ENCODE measurements around the gene TXNRD1. TPM values are rescaled to one million over a fixed set of nuclear protein-coding genes. Genes with fewer than 3 reads are reported as not detected.
"Not testable (repeated sequence)": the region's sequence is repeated elsewhere in the genome, so short reads cannot be mapped to it uniquely, and the experiment has no call there.

TXNRD1 gene
- 163 TPM for polyA plus RNA-seq (2013, experiment 1 of 2; ENCODE audit: insufficient read length)
- polyA plus RNA-seq (2013, experiment 2 of 2; ENCODE audit: insufficient read length) = 98.9 TPM

DNA sequence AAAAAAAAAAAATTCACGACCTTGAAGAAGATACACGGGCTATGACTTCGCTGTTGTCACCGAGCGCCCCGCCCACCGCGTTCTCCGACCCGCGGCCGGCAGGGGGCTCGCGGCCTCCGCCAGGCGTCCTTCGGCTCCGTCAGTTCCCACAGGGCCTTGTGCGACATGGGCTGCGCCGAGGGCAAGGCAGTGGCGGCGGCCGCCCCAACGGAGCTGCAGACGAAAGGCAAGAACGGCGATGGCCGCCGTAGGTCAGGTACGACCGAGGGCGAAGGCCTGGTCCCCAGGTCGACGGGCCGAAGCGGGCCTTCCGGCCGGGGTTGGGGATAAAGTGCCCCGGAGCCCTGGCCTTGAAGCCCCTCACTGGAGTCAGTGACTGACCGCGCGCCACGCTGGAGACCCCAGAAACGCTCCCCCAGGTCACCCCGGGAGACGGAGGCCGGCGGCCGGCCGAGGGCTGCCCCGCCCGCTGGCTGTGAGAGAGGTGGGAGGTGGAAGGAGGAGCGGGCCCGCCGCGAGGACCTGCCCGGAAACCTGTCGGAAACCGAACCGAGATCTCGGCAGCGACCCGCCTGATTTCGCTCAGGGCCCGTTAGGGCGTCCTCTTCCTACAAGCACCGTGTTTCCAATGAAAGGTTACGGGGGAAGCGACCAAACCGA, at the start of gene TXNRD1:
Gene TXNRD1 (plus strand): TSS at position 142 of the 660 bp plus-strand sequence. CDS start 24 bp downstream, at position 166.
- DNase-seq = peak; percentile 82

GRCh38 chr12:104165801-104166200, 49.8 kb upstream of the TXNRD1 start:
- no peak for DNase-seq

- DNase-seq = no peak
These were observed 49.1 kb upstream of the TXNRD1 start for GRCh38 chr12:104166465-104166864.

GRCh38 chr12:104167519-104168458, 47.8 kb upstream of the TXNRD1 start:
- no peak for DNase-seq

DNA sequence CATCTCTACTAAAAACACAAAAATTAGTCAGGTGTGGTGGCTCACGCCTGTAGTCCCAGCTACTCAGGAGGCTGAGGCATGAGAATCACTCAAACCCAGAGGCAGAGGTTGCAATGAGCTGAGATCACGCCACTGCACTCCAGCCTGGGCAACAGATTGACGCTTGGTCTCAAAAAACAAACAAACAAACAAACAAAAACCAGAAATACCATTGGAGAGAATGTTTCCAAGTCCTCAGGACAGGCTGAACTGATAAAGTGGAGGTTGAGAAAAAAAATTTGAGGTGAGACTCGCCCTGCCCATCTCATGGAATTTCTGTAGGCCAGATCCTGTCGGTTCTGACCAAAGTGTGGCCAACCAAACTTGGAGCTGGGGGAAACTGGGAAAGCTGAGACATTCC, 47.0 kb upstream of the TXNRD1 start:
- no peak for DNase-seq

DNA sequence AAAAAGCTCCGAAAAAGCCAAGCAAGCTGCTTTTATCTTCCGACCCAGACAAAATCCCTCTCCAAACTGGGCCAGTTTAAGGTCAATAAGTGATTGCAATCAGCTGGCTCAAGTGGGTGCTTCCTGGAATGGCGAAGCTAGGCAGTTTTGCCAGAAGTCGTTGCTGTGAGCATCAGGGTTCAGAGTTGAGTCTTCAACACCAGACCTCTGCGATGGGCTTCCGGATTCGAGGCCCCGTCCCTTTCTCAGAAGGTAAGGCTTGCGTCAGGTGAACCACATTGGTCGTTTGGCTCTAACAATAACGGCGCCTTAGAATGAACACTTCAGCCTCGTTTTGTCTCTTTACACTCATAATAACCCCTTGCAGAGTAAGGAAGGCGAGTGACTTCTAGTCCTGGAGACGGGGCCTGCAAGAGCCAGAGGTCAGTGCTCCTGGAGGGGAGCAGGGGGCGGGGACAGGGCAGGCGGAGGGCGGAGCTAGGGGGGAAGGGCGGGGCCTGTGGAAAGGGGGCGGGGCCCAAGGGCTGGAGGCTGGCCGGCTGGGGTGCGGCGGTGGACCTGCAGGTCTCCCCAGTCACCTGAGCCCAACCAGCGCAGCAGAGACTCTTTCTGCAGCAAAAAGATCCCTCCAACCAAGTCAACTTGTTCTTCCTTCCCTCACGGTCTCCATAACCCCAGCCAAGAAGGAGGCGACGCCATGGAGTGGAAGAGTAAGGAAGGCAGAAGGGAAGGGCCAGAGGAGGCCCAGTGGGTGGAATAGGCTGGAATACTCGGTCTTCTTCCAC, 43.6 kb upstream of the TXNRD1 start:
- no peak for DNase-seq

- DNase-seq = no peak
These were observed 43.0 kb upstream of the TXNRD1 start for GRCh38 chr12:104172570-104172947.

DNA sequence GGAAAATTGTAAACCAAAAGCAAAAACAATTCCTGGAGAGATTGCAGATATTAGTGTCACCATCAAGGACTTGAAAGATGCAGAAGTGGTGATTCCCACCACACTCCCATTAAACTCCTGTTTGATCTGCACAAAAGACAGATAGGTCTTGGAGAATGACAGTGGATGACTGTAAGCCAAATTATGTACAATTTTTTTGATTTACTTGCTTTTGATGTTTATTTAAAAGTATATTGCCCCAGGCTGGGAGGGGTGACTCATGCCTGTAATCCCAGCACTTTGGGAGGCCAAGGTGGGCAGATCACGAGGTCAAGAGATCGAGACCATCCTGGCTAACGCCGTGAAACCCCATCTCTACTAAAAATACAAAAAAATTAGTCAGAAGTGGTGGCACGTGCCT, 41.8 kb upstream of the TXNRD1 start:
- not testable (repeated sequence) for DNase-seq

- DNase-seq = no peak
These were observed 39.8 kb upstream of the TXNRD1 start for GRCh38 chr12:104175726-104176247.

DNA sequence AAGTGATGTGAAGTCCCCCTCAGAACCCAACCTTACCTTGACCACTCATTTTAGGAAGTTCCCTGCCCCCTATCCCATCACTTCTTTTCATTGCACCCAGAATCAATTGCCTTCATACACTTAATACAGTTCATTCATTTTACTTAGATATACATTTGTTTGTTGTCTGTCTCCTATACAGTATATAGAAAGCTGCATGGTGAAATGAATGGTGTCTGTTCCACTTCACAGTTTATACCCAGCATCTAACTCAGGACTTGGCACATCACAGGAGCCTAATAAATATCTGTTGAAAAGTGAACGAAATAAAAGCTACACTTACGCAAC, 38.3 kb upstream of the TXNRD1 start:
- no peak for DNase-seq

- peak; percentile 83 for DNase-seq
These were observed 37.7 kb upstream of the TXNRD1 start for GRCh38 chr12:104177663-104178501.

- DNase-seq = peak; percentile 22
These were observed 35.2 kb upstream of the TXNRD1 start for GRCh38 chr12:104180374-104180773.

- peak; percentile 49 for DNase-seq
These were observed 34.3 kb upstream of the TXNRD1 start for GRCh38 chr12:104181313-104181712.

- DNase-seq = peak; percentile 60
These were observed 33.4 kb upstream of the TXNRD1 start for GRCh38 chr12:104182144-104182543.

DNA sequence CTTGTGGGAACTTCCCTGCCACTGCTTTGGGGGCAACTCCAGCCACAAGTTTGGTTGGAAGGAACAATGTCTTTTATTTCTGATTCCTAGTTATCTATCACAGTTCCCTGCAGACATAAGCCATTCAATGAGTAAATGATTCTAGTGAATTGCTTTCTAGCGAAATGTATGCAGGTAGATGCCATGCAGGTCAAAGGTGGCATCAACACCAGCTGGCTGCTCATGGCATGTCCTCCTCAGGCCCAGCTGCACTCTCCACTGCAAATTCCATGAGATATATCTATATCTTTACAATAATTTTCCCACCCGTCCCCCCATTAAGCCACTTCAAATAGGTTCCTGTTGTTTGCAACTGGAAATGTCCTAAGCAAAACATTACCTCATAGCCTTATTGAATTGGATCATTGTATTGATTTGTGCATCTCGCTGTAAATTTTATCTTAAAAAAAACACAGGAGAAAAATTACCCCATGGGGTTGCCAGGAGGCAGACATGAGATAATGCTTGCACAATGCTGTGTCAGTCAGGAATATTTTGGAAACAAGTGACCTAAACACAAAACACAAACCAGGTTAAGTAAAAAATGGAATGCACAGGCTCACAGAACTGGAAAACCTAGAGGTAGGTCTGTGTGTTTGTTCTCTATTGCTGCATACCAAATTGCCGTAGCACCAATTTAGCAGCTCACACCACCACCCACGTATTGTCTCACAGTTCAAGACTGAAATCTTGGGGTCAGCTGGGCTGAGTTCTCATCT, 32.8 kb upstream of the TXNRD1 start:
- no peak for DNase-seq

- no peak for DNase-seq
These were observed 32.1 kb upstream of the TXNRD1 start for GRCh38 chr12:104183443-104183842.

DNA sequence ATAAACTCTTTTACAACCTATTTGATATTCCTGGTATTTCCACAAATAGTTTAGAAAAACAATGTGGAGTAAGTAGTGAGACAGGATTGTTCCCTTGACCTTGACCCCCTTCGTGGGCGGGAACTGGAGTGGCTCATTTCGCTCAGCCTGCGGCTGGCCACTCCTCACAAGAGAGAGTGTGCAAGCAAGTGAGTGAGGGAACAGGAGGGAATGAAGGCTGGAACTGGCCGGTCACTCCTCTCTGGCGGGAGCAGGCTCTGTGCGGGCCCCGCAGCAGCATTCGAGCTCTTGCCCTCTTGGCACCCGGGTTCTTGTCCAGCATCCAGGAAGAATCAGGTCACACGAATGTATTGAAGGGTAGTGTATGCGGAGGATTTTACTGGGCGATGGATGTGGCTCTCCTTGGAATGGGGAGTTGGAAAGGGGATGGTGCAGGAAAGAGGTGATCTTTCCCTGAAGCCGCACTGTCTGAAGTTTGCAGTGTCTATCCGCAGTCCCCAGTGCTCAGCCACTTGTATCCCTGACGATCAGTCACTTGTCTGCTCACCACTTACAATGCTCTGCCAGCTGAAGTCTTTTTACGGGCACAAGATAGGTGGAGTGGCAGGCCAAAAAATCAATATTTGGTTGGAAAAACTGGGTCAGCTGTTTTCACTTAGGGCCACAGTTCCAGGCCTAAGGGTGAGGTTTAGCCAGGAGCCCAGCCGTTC, 28.0 kb upstream of the TXNRD1 start:
- DNase-seq = no peak

GRCh38 chr12:104188534-104188933, 27.0 kb upstream of the TXNRD1 start:
- no peak for DNase-seq

- DNase-seq = peak; percentile 65
These were observed 25.5 kb upstream of the TXNRD1 start for GRCh38 chr12:104189915-104190555.
